NCI-H2029 (cell line): Measurements from ENCODE around the gene ZNF341.

Experiments used
- DNase-seq: peaks from one replicate; lab custom pipeline; 2025; lab: John Stamatoyannopoulos, UW

The ZNF341 gene

GRCh38 chr20:33825340-33826269, 93.8 kb downstream of the ZNF341 start:
- no peak for DNase-seq

DNA sequence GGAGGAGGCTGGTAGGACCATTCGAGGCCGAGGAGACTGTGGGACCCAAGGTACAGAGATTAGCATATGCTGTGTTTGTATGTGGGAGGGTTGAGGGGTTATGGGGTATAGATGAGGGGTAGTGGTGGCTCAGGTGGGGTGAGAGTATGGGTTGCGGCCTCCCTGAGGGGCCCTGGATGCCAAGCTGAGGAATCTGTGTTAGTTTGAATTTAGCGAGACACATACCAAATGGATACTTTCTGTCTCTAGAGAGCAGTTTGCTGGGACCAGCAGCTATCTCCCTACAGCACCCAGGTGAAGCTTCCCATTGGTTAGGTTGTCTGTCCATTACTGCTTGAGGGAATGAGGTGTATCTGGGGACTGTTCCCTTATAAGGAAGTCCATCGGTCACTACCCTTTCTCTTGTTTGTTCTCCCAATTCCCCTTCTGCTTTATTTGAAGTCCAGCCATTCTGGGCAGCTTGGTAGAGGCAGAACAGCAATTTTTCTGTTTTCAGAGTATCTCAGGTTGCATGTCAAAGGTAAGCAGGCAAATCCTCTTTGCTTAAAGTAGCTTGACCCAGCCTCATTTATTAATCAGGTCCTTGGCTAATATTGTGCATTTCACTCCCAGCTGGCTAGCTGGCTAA, 94.6 kb downstream of the ZNF341 start:
- DNase-seq, result peak; percentile 45

DNA sequence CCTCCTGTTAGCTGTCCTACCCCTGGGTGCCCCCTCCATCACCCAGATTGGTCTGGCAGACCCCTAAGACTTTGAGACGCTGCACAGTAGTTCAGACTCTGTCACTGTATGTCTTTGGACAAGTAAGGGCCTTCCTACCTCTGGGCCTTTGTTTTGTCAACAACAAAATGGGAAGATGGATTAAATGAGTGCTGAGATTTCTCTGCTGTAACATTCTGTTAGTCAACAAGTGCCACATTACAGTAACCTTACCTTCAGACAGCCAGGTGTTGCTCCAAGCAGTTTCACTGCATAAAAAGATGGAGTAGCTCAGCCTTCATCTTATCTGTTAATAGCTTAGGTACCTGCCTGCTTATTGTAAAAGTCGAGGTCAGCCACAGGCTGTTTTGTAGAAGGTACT, 95.3 kb downstream of the ZNF341 start:
- no peak for DNase-seq

DNA sequence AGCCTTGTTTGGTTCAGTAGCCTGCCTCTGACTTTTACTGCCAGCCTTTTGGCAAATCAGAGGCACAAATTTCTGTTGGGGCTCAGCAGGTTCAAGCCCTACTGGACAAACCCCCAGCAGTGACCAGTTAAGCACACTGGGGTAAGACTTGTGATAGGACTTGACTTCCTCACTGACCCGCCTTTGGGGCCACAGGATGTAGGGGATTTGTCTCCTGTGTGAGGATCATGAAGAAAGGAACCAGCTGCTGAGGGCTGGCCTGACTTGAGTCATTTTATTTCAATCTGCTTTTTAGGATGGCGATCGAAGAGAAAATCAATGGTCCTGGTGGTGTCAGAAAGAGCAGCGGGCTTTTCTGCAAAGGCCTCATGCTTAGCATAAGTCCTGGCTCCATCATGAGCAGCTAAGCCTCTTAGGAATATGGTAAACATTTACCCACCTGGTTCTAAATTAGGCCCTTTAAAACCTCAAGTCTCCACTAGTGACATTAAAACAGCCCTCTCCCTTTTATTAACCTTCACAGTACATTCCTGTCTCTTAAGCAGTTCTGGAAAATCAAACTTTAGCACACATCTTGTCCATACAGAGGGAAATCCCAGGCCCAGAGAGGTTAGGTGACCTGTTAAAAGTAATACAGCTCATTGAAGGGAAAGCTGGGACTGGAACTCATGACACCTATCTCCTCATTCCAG, 96.0 kb downstream of the ZNF341 start:
- peak; percentile 29 for DNase-seq

DNA sequence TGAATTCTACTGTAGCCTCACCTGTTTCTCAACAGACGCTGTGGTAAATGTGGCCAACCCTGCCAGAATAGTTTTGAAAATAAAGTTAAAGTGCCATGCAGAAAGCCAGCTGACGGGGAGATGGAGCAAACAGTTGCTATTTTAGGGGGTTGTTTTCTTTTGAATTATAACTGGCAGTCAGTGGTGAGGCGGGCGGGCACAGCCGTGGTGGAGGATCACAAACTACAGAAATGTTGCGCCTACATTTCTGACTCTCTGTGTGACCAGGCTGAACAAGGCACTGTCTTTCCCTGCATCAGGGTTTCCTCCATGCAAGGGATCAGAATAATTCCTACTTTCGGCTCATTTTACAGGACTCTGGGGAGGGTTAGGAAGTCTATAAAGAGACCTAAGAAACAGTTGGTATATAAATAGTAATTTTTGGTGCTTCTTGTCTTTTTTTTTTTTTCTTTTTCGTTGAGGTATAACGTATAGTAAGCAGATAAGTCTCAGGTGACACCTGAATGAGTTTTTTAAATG, 96.6 kb downstream of the ZNF341 start:
- DNase-seq, result no peak

GRCh38 chr20:33828967-33829560, 97.3 kb downstream of the ZNF341 start:
- no peak for DNase-seq

DNA sequence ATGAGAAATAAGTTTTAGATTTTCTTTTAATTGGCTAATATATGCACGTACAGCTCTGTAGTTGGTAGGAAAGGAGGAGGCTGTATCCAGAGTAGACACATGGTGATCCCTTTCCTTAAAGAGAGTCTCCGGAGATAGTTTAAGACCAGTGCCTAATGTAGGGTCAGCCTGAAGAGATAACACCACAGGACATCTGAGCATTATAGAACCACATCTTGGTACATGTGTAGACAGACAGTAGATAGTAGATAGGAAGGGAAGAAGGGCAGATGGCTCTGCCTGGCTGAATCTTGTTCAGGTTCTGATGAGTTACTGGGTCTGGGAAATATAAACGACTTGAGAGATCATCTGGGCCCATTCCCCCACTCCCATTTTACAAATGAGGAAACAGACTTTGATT, 97.8 kb downstream of the ZNF341 start:
- no peak for DNase-seq

GRCh38 chr20:33830371-33830770, 98.6 kb downstream of the ZNF341 start:
- no peak for DNase-seq

DNA sequence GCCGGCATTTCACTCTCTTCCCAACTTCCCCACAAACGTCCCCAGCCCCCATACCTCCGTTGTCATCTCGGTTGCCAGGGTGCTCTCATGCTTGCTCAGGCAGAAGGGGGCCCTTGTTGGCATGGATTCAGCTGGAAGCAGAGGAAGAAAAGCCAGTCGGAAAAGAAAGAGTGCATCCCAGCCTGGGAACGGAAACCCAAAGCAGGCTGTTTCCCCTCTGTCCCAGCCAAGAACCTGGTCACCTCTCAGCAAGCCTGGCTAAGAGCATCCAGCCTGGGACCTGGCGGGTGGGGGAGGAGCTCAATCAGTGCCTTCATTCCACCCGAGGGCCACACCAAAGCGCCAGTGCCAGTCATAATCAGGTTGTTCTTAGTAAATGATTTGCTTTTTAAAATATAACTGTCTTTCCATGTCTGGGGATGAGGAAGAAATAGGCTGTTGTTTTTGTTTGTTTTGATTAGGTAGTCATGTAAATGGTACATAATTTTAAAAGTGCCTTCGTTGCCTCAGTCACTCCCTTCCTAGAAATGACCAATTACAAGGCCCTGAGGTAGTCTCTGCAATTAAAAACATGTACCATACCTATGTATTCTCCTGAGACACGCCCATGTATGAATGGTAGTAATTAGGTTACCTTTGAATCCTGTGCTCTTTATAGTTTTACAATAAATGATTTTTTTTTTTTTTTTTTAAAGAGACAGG, 100.5 kb downstream of the ZNF341 start:
- DNase-seq, result no peak

GRCh38 chr20:33833333-33833732, 101.5 kb downstream of the ZNF341 start:
- DNase-seq, result no peak

DNA sequence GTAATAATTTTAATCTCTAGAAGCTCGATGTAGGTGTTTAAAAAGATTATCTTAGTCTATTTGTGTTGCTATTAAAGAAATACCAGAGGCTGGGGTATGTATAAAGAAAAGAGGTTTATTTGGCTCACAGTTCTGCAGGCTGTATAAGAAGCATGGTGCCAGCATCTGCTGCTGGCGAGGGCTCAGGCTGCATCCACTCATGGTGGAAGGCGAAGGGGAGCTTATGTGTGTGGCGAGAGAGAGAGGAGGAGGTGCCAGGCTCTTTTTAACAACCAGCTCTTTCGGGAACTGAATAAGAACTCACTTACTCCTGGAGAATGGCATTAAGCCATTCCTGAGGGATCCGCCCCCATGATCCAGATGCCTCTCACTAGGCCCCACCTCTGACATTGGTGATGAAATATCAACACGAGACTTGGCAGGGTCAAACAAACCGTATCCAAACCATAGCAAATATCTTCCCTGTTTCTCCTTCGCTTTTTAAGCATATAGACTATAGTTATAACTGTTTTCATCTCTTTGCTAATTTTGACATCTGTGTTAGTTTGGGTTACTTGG, 103.9 kb downstream of the ZNF341 start:
- DNase-seq, result no peak

DNA sequence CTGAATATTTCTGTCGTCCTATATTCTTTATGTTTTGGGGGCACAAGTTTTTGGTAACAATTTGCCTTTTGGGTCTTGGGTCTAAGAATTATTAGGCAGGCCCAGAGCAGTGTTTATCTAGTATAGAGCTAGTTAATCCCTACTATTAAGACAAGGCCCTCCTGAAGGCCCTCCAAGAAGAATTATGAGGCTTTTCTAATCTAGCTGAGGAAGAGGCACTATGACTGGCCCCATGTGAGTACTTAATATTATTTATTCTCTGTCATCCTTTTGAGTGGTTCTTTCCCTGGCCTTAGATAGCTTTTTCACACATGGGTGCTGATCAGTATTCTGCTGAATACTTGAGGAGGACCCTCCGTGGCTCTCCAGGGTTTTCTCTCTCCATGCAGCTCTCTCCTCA, 104.5 kb downstream of the ZNF341 start:
- no peak for DNase-seq

- DNase-seq, result no peak
Measured at GRCh38 chr20:33837096-33837830, 105.5 kb downstream of the ZNF341 start.

- no peak for DNase-seq
Measured at GRCh38 chr20:33838035-33838864, 106.5 kb downstream of the ZNF341 start.

DNA sequence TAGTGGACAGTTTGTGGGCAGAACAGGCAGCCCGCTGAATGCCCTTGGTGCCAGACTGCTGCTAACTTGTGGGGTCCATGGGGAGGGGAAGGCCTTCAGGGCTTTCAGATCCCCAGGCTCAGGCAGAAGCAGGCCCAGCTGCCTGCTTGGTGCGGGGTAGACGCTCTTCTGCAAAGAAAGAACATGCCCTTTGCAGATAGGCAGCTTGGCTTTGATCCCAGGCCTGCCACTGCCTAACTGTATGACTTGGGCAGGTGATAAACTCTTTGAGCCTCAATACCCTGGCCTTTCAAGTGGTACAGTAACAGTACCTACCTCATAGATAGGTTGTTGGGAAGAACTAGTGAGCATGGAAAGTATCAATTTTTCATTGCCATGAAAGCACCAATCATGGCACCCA, 107.8 kb downstream of the ZNF341 start:
- DNase-seq, result peak; percentile 52

DNA sequence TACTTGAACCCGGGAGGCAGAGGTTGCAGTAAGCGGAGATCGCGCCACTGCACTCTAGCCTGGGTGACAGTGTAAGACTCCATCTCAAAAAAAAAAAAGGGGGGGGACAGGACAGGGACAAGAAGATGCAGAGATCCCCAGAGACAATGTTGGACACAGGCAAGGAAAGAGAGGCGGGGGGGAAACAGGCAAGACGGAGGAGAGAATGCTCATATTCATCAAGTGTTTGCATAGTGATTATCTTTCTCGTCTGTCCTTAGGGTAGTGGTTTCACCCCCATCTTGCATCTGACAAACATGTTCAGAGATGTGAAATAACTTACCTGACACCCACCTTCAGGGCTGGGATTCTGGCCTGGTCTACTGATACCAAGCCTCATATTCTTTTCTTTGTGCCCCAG, 108.4 kb downstream of the ZNF341 start:
- no peak for DNase-seq

GRCh38 chr20:33840759-33841435, 109.1 kb downstream of the ZNF341 start:
- no peak for DNase-seq

DNA sequence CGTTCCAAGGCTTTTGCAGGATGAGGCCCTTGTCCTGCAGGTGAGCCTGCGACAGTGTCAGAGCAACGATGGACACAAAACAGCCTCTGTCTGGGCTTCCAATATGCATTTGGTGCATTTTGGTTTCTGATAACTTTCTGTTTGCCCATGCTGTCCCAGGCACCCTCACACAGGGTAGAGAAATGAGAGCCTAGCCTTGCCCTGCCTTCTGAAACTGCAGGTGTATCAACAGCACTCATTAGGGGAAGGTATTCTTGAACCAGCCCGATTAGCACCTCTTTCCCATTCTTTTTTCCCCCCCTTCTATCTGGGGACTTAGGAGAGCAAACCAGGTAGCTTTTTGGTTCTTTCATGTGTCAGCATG, 109.6 kb downstream of the ZNF341 start:
- no peak for DNase-seq
